Progenitor cell of endocrine pancreas (in vitro differentiated cells): ENCODE measurements around the gene C17orf100. TPM values are rescaled to one million over a fixed set of nuclear protein-coding genes. Genes with fewer than 3 reads are reported as not detected.

ENCODE experiments used
- DNase-seq: peaks from one replicate; pipeline ENCODE4 v3.0.0; 2021; ENCODE audit warnings: low spot score; ENCODE audit not compliant: unreplicated experiment
- H3K27ac Mint-ChIP-seq: 2 replicates; pipeline ENCODE4 v1.8.0; 2021; ENCODE audit warnings: mild to moderate bottlenecking, moderate library complexity, mixed read lengths
- H3K27me3 Mint-ChIP-seq: 2 replicates; pipeline ENCODE4 v1.8.0; 2021; ENCODE audit warnings: mixed read lengths
- H3K36me3 Mint-ChIP-seq: 2 replicates; pipeline ENCODE4 v1.8.0; 2022; ENCODE audit warnings: mixed read lengths; ENCODE audit not compliant: insufficient read depth
- H3K4me1 Mint-ChIP-seq: 2 replicates; pipeline ENCODE4 v1.8.0; 2021; ENCODE audit warnings: low read depth, mixed read lengths
- H3K4me3 Mint-ChIP-seq: 2 replicates; pipeline ENCODE4 v1.8.0; 2021; ENCODE audit warnings: low read depth, mild to moderate bottlenecking, moderate library complexity, mixed read lengths
- H3K9me3 Mint-ChIP-seq: 2 replicates; pipeline ENCODE4 v1.8.0; 2021; ENCODE audit warnings: low read depth, mixed read lengths
- CTCF ChIP-seq: fragments of 200-600 bp; sonication (generic); IDR thresholded peaks from one replicate; pipeline ENCODE4 v1.5.0; 2021; ENCODE audit warnings: antibody characterized with exemption, mild to moderate bottlenecking; ENCODE audit not compliant: unreplicated experiment
- total RNA-seq: library from RNA; stranded (reverse); gene quantifications from 2 replicates; pipeline ENCODE4 v1.2.1, GENCODE V29; 2021

Gene C17orf100
- total RNA-seq, 1 donor from 2014 or later: 6.1 TPM

- Mint-ChIP-seq H3K4me3 (no peak overlapping the region), H3K27me3 (peaks cover 44% of the 10 kb centered on the region), H3K36me3 (no peaks in the 10 kb centered on the region), H3K4me1 (peaks cover 4% of the 10 kb centered on the region), H3K27ac (no peak overlapping the region), H3K9me3 (no peaks in the 10 kb centered on the region)
- no peak for DNase-seq
- TF ChIP-seq CTCF: no peak
Measured at GRCh38 chr17:6684460-6684783, 32.9 kb downstream of the C17orf100 start.

- DNase-seq: no peak
- Mint-ChIP-seq H3K4me1 (peaks cover 4% of the 10 kb centered on the region), H3K27ac (no peak overlapping the region), H3K36me3 (no peaks in the 10 kb centered on the region), H3K27me3 (peaks cover 49% of the 10 kb centered on the region), H3K4me3 (no peak overlapping the region), H3K9me3 (no peaks in the 10 kb centered on the region)
- TF ChIP-seq CTCF: no peak
Measured at GRCh38 chr17:6684881-6685767, 33.6 kb downstream of the C17orf100 start.

- peaks cover 55% of the 10 kb centered on the region for H3K27me3 Mint-ChIP-seq
- H3K27ac Mint-ChIP-seq: no peak overlapping the region
Measured at GRCh38 chr17:6686026-6686425, 34.5 kb downstream of the C17orf100 start.

GRCh38 chr17:6688944-6689343, 37.4 kb downstream of the C17orf100 start:
- Mint-ChIP-seq H3K27ac (no peak overlapping the region), H3K4me3 (no peak overlapping the region), H3K36me3 (no peaks in the 10 kb centered on the region), H3K27me3 (peaks cover 67% of the 10 kb centered on the region), H3K9me3 (no peaks in the 10 kb centered on the region), H3K4me1 (no peaks in the 10 kb centered on the region)
- TF ChIP-seq CTCF: no peak
- no peak for DNase-seq

More at GRCh38 chr17:6686026-6686425, 34.5 kb downstream of the C17orf100 start:
- H3K4me1 Mint-ChIP-seq: peaks cover 4% of the 10 kb centered on the region
- no peak for TF ChIP-seq CTCF
- H3K9me3 Mint-ChIP-seq: no peaks in the 10 kb centered on the region
- H3K4me3 Mint-ChIP-seq: no peak overlapping the region
- H3K36me3 Mint-ChIP-seq: no peaks in the 10 kb centered on the region
- DNase-seq: no peak

DNA sequence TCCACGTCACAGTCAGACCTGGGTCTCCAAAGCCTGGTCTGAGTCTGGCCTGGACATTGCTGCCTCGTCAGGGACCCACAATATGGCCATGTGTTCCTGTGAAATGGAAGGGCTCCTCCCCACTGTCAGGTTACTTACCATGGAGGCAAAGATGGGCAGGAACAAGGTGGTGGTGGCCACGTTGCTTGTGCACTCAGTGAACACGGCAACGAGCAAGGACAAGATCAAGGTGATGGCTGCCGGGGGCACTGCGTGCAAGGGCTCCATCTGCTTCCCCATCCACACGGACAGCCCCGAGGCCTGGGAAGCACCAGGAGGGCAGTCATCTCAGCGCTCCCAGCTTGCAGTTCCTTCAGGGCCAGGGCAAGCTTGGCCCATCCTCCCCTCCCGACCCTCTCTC, 39.1 kb downstream of the C17orf100 start:
- no peak for DNase-seq
- Mint-ChIP-seq H3K4me1 (no peaks in the 10 kb centered on the region), H3K36me3 (no peaks in the 10 kb centered on the region), H3K4me3 (no peak overlapping the region), H3K9me3 (no peaks in the 10 kb centered on the region), H3K27ac (no peak overlapping the region), H3K27me3 (peaks cover 67% of the 10 kb centered on the region)
- TF ChIP-seq CTCF: no peak
